Activated CD4-positive, alpha-beta T cell treated with anti-CD3 and anti-CD28 coated beads, Interleukin-2, amount 50 U/mL, for 48 hours (primary cell): Measurements from ENCODE around the gene MAGEB2.
"Not testable (repeated sequence)": the region's sequence is repeated elsewhere in the genome, so short reads cannot be mapped to it uniquely, and the experiment has no call there.

Experiments used
- DNase-seq, 2 experiments: peaks; one replicate each; pipeline ENCODE4 v3.0.0-alpha.2; 2020

MAGEB2 gene

GRCh38 chrX:30215357-30215843 lies at the start of gene MAGEB2:
Gene MAGEB2, plus strand, starts transcription at chrX:30215563. Its CDS starts 3,018 bp downstream, at chrX:30218581.
- no peak for DNase-seq

GRCh38 chrX:30170900-30171299 lies 44.5 kb upstream of the MAGEB2 start:
- no peak for DNase-seq

GRCh38 chrX:30181353-30181752 lies 34.0 kb upstream of the MAGEB2 start:
- DNase-seq: no peak

GRCh38 chrX:30183554-30183953 lies 31.8 kb upstream of the MAGEB2 start:
- DNase-seq: no peak

- DNase-seq: no peak
These were observed 24.9 kb upstream of the MAGEB2 start for GRCh38 chrX:30190426-30190825.

GRCh38 chrX:30193910-30194309 lies 21.5 kb upstream of the MAGEB2 start:
- DNase-seq: not testable (repeated sequence)

- no peak for DNase-seq
These were observed 19.0 kb upstream of the MAGEB2 start for GRCh38 chrX:30196322-30196721.

GRCh38 chrX:30212172-30212571 lies 3.2 kb upstream of the MAGEB2 start:
- DNase-seq: no peak

GRCh38 chrX:30217465-30217864 lies 2.1 kb downstream of the MAGEB2 start:
- DNase-seq: no peak

- DNase-seq: no peak
These were observed 4.0 kb downstream of the MAGEB2 start for GRCh38 chrX:30219372-30219771.

- DNase-seq: no peak
These were observed 5.3 kb downstream of the MAGEB2 start for GRCh38 chrX:30220661-30221060.

GRCh38 chrX:30224536-30224935 lies 9.2 kb downstream of the MAGEB2 start:
- DNase-seq: no peak

GRCh38 chrX:30228526-30228925 lies 13.2 kb downstream of the MAGEB2 start:
- DNase-seq: no peak

- DNase-seq: no peak
These were observed 15.0 kb downstream of the MAGEB2 start, which contains the start of gene MAGEB3 for GRCh38 chrX:30230395-30230794. Gene MAGEB3, plus strand, starts transcription at chrX:30230657. Its CDS starts 5,268 bp downstream, at chrX:30235925.

- DNase-seq: no peak
These were observed 26.5 kb downstream of the MAGEB2 start, which contains the start of gene MAGEB4 for GRCh38 chrX:30241724-30242415. Gene MAGEB4, plus strand, starts transcription at chrX:30242000. Its CDS starts 136 bp downstream, at chrX:30242136.

- no peak for DNase-seq
These were observed 31.6 kb downstream of the MAGEB2 start, which contains the start of gene MAGEB1 for GRCh38 chrX:30246769-30247489. Gene MAGEB1, plus strand, starts transcription at chrX:30247146. Its CDS starts 3,348 bp downstream, at chrX:30250494.

GRCh38 chrX:30248854-30249253 lies 33.5 kb downstream of the MAGEB2 start:
- no peak for DNase-seq

GRCh38 chrX:30253257-30253656 lies 37.9 kb downstream of the MAGEB2 start:
- no peak for DNase-seq

GRCh38 chrX:30259927-30260326 lies 44.6 kb downstream of the MAGEB2 start:
- no peak for DNase-seq

- DNase-seq: no peak
These were observed 45.6 kb downstream of the MAGEB2 start for GRCh38 chrX:30261012-30261411.

- no peak for DNase-seq
These were observed 47.4 kb downstream of the MAGEB2 start for GRCh38 chrX:30262763-30263162.
